K562 (cell line): ENCODE results near the gene MPC1. TPM values are rescaled to one million over a fixed set of nuclear protein-coding genes. Genes with fewer than 3 reads are reported as not detected.

Experiments used
- ATAC-seq: fragments of 200-7000 bp; cut with Tn5 transposase; 3 replicates; pipeline ENCODE4 v1.9.1; 2020; ENCODE audit warnings: moderate library complexity
- BruUV-seq: library from RNA; stranded (reverse); fragments of 400-500 nt; replicated peaks from 2 replicates; lab custom pipeline; 2021; lab: Mats Ljungman, UMichigan
- CTCF ChIA-PET: fragments of 300-600 bp; formaldehyde crosslinking; extraction: SDS; loops from one replicate; lab custom pipeline; 2021; ENCODE audit warnings: low intra/inter-chr PET ratio; lab: Yijun Ruan, JAX
- POLR2A ChIA-PET: fragments of 300-600, 350-650 bp; sonication (Branson Sonifier 250); formaldehyde crosslinking; extraction: SDS; loops from one replicate; lab custom pipeline; 2021; ENCODE audit warnings: antibody characterized with exemption, inconsistent platforms; lab: Yijun Ruan, JAX
- DNase-seq, 4 experiments: peaks; one replicate each; pipeline versions ENCODE4 v3.0.0 to v3.0.0-alpha.2; 2011 to 2018; ENCODE audit warnings: low spot score in 3 of 4, mixed read lengths in 3 of 4; ENCODE audit errors: extremely low read depth in 1 of 4
- FAIRE-seq: peaks from 2 replicates; lab custom pipeline; 2011; peaks lifted over from hg19 to GRCh38; lab: Jason Lieb, UNC
- H2AFZ ChIP-seq: 2 replicates; pipeline ENCODE4 v1.6.0; 2011; ENCODE audit warnings: low read depth, low read length, control low read depth, inconsistent platforms
- H3K27ac ChIP-seq: fragments of 200-600 bp; 3 replicates; pipeline ENCODE4 v1.8.0; 2011; ENCODE audit warnings: low read depth, mild to moderate bottlenecking, control low read depth, inconsistent platforms, low read length, moderate library complexity, mixed read lengths; ENCODE audit errors: extremely low read depth
- H3K27me3 ChIP-seq, 2 experiments: fragments of 300-600 bp in 1 of 2; 2 replicates in 1 of 2; 3 replicates in 1 of 2; pipeline versions ENCODE4 v1.6.0 to v1.8.0; 2011; ENCODE audit warnings: inconsistent platforms in 2 of 2, low read length in 2 of 2, mild to moderate bottlenecking in 1 of 2, mixed read lengths in 1 of 2, moderate library complexity in 1 of 2; ENCODE audit not compliant: control insufficient read depth in 2 of 2, insufficient read depth in 2 of 2
- H3K36me3 ChIP-seq: fragments of 300-600 bp; 3 replicates; pipeline ENCODE4 v1.8.0; 2011; ENCODE audit warnings: mild to moderate bottlenecking, low read length, inconsistent platforms; ENCODE audit not compliant: control insufficient read depth, insufficient read depth
- H3K4me1 ChIP-seq, 2 experiments: fragments of 200-600 bp in 1 of 2; replicated peaks in 1 of 2; 2 replicates in 1 of 2; 3 replicates in 1 of 2; pipeline versions ENCODE4 v1.5.1 to v1.8.0; 2011; ENCODE audit warnings: inconsistent platforms in 2 of 2, low read length in 2 of 2, mild to moderate bottlenecking in 1 of 2, mixed read lengths in 1 of 2, moderate library complexity in 1 of 2; ENCODE audit not compliant: control insufficient read depth in 2 of 2, insufficient read depth in 2 of 2
- H3K4me2 ChIP-seq: 2 replicates; pipeline ENCODE4 v1.6.1; 2011; ENCODE audit warnings: low read length, control low read depth, inconsistent platforms, mixed read lengths; ENCODE audit not compliant: insufficient read depth
- H3K4me3 ChIP-seq: fragments of 200-600 bp; sonication (generic), shearing (Covaris generic); 2 replicates; pipeline ENCODE4 v1.5.1; 2016; ENCODE audit warnings: control low read depth, inconsistent platforms
- H3K79me2 ChIP-seq: fragments of 200-600 bp; 3 replicates; pipeline ENCODE4 v1.8.0; 2011; ENCODE audit warnings: low read length, inconsistent platforms; ENCODE audit not compliant: control insufficient read depth, insufficient read depth
- H3K9ac ChIP-seq, 2 experiments: 2 replicates each; pipeline versions ENCODE4 v1.6.0 to v1.6.1; 2011; ENCODE audit warnings: low read depth in 2 of 2, low read length in 2 of 2, control low read depth in 1 of 2, inconsistent platforms in 1 of 2, mild to moderate bottlenecking in 1 of 2, mixed read lengths in 1 of 2; ENCODE audit not compliant: insufficient read depth in 1 of 2
- H3K9me1 ChIP-seq: one replicate; pipeline ENCODE4 v1.6.0; 2011; ENCODE audit warnings: inconsistent platforms, mild to moderate bottlenecking, low read length, moderate library complexity; ENCODE audit not compliant: control insufficient read depth, insufficient read depth
- H3K9me3 ChIP-seq: replicated peaks from 2 replicates; pipeline ENCODE4 v1.5.1; 2011; ENCODE audit warnings: low read depth, low read length, inconsistent platforms; ENCODE audit not compliant: control insufficient read depth, insufficient read depth
- H4K20me1 ChIP-seq: replicated peaks from 2 replicates; pipeline ENCODE4 v1.6.1; 2011; ENCODE audit warnings: low read length, inconsistent platforms, mixed read lengths; ENCODE audit not compliant: control insufficient read depth, insufficient read depth
- ARID1B ChIP-seq: fragments of 450-650 bp; IDR thresholded peaks from 2 replicates; pipeline ENCODE4 v1.6.1; 2016; ENCODE audit warnings: antibody characterized with exemption, mild to moderate bottlenecking, inconsistent platforms
- DIDO1 ChIP-seq: fragments of 450-650 bp; IDR thresholded peaks from 2 replicates; pipeline ENCODE4 v1.6.1; 2016; ENCODE audit warnings: low read depth, missing biosample characterization, missing genetic modification characterization
- KDM1A ChIP-seq, 2 experiments: fragments of 450-650 bp; IDR thresholded peaks; 2 replicates each; pipeline ENCODE4 v1.6.1; 2016; ENCODE audit warnings: mild to moderate bottlenecking in 2 of 2
- MED1 ChIP-seq: sonication (generic); formaldehyde crosslinking; IDR thresholded peaks from 2 replicates; pipeline ENCODE4 v1.8.1; 2023; ENCODE audit warnings: missing genetic modification reagents, borderline replicate concordance
- MEIS2 ChIP-seq: fragments of 450-650 bp; IDR thresholded peaks from 2 replicates; pipeline ENCODE4 v1.6.1; 2014; ENCODE audit warnings: mild to moderate bottlenecking; ENCODE audit not compliant: partially characterized antibody
- NUFIP1 ChIP-seq: fragments of 450-650 bp; IDR thresholded peaks from 2 replicates; pipeline ENCODE4 v1.6.1; 2018; ENCODE audit not compliant: partially characterized antibody
- POLR2G ChIP-seq: fragments of 200-400 bp; formaldehyde crosslinking; IDR thresholded peaks from 2 replicates; pipeline ENCODE4 v1.6.1; 2017; ENCODE audit warnings: low read depth, mild to moderate bottlenecking, antibody characterized with exemption, low read length, moderate library complexity
- RBM22 ChIP-seq: fragments of 200-400 bp; formaldehyde crosslinking; IDR thresholded peaks from 2 replicates; pipeline ENCODE4 v1.6.1; 2018; ENCODE audit warnings: low read length, low read depth; ENCODE audit not compliant: poor library complexity, severe bottlenecking
- ZNF57 ChIP-seq: fragments of 450-650 bp; formaldehyde crosslinking; IDR thresholded peaks from 2 replicates; pipeline ENCODE4 v1.4.0; 2020; ENCODE audit warnings: mild to moderate bottlenecking, moderate library complexity
- WGBS: fragments of 100-300 bp; shearing (Covaris generic); methylation state at CpG from one replicate; pipeline ENCODE4 v1.1.6; 2016; ENCODE audit warnings: low coverage, mixed read lengths; ENCODE audit not compliant: insufficient coverage; ENCODE audit errors: missing lambda C conversion rate; 5-methylcytosine and 5-hydroxymethylcytosine counted together
- in situ Hi-C: fragments of 300-500 bp; cut with MboI; formaldehyde crosslinking; loops from 4 replicates; pipeline ENCODE4 v1.15.0; 2018; ENCODE audit warnings: inconsistent platforms, mixed read lengths
- intact Hi-C: fragments of 100-400 bp; cut with micrococcal nuclease; formaldehyde crosslinking; loops from 2 replicates; pipeline ENCODE4 v1.14.2; 2022
- polyA plus RNA-seq, 8 experiments: library from polyadenylated mRNA; depleted of rRNA in 4 of 8; stranded (reverse) in 5 of 8; unstranded in 3 of 8; fragments of >200 nt; fragmentation: Nextera tagmentation in 2 of 8; fragmentation: Illumina TruSeq in 1 of 8; extraction: Ambion mirVana in 2 of 8; extraction: Trizol in 1 of 8; gene quantifications; 2 replicates each; pipeline versions ENCODE4 v1.2.1 to v1.2.3, GENCODE V29; 2011 to 2014; ENCODE audit warnings: inconsistent platforms in 1 of 8, missing spikeins in 1 of 8
- total RNA-seq, 7 experiments: library from RNA; depleted of rRNA in 6 of 7; stranded (reverse); fragments of >200 nt in 6 of 7; fragmentation: Illumina TruSeq in 2 of 7; extraction: Trizol in 2 of 7; gene quantifications; 2 replicates each; pipeline versions ENCODE4 v1.2.1 to v1.2.3, GENCODE V29; 2011 to 2021; ENCODE audit warnings: low replicate concordance in 1 of 7

The MPC1 gene
- total and polyA plus RNA-seq, 9 of the 15 experiments (the other 6 are each of a cell fraction or from before 2014, with no cell fraction given), result 78.6 to 185 (median 138) TPM

- POLR2A ChIA-PET, result interaction anchor here (0.5 to 2.1 kb wide), 6 partner anchors 8 to 150 kb away, joined by 3 to 4 read pairs (median 3); no protein-coding TSS in a partner anchor
Observed at GRCh38 chr6:166318227-166318626, 64.5 kb downstream of the MPC1 start.

DNA sequence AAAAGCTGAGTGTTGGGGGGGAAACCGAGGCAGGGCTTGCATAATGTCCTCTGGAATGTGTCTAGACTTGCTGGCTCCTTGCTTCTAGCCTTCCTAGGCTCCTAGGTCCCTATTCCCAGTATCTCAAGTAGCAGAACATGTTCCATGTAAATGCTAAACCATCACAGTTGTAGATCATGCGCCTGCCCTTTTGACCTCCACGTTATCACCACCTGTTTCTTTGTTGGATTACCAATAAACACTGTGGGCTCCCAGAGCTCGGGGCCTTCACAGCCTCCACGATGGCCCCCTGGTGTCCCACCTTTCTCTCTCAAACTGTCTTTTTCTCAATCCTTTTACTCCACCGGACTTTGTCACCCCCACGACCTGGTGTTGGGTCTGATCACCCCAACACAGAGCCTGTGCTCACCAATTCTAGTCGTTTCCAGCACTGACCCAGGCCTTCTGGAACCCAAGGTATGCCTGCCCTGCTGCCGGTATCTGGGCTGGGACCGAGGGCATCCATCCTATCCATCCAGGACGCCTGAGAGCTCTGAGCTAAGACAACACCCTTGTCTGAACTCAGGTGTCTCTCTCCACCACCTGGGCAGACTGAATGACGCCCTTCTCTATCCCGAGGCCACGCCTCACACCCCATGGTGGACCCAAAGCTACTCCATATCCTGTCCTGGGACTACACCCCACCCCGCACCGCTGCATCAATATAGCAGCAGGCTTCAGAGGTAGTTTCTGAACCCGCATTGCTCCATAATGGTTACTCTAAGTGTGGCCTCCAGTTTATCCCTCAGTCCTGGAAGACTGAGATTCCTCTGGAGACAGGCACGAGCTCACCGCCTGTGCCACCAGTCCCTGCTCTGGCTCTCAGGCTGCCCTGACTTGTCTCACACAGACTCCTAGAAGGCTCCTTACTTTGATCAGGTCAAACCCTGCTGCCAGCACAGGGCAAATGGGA, 65.2 kb downstream of the MPC1 start:
- Histone ChIP-seq H3K9me3 (no peaks in the 10 kb centered on the region), H2AFZ (no peak overlapping the region), H3K9me1 (no peaks in the 10 kb centered on the region), H3K36me3 (peaks cover 22% of the 10 kb centered on the region; the same call in 1 of the 3 replicates), H3K4me3 (no peak overlapping the region), H3K27ac (no peak overlapping the region), H3K79me2 (no peaks in the 10 kb centered on the region)
- ChIA-PET POLR2A (interaction anchor here (0.6 to 2.1 kb wide), 7 partner anchors 8 to 151 kb away, joined by 3 to 4 read pairs (median 3); no protein-coding TSS in a partner anchor), CTCF (no interaction called here)
- WGBS, result 54% methylated on average over 19 of the region's 19 CpGs
- no TSS peak for BruUV-seq
- in situ Hi-C loops, result no loop called here
- DNase-seq, result no peak
- TF ChIP-seq MEIS2 (no peak), KDM1A (IDR thresholded peaks at IDR 0.05) (no peak), DIDO1 (tag) (no peak), ZNF57 (CRISPR knock-in tag) (no peak), MED1 (no peak)
- TF ChIP-seq, all 486 proteins: peak for 0
- H3K27me3 ChIP-seq, result no peaks in the 10 kb centered on the region
- ATAC-seq (no peak; the same call in 2 of the 3 replicates), FAIRE-seq (no peak)
- peak overlapping the region in 1 of 2 experiments; percentile 27; a peak in 1 of 4 replicates for H3K9ac ChIP-seq
- peaks cover 13% of the 10 kb centered on the region in 2 experiments for H3K4me1 ChIP-seq
- intact Hi-C loops, result no loop called here
- H3K4me2 ChIP-seq, result no peak overlapping the region
- H4K20me1 ChIP-seq, result no peaks in the 10 kb centered on the region

More at GRCh38 chr6:166318227-166318626, 64.5 kb downstream of the MPC1 start:
- intact Hi-C loops, result no loop called here
- no peaks in the 10 kb centered on the region for H3K9me3 ChIP-seq
- no TSS peak for BruUV-seq
- TF ChIP-seq NUFIP1 (no peak), ARID1B (no peak), POLR2G (peak; percentile 49; the same call in 1 of the 2 replicates), RBM22 (peak; percentile 42)
- in situ Hi-C loops, result no loop called here
- H3K4me1 ChIP-seq, result peaks cover 13% of the 10 kb centered on the region in 2 experiments
- no peaks in the 10 kb centered on the region for H4K20me1 ChIP-seq
- no peak overlapping the region for H3K4me2 ChIP-seq
- CTCF ChIA-PET, result no interaction called here
- H2AFZ ChIP-seq, result no peak overlapping the region
- no peaks in the 10 kb centered on the region for H3K79me2 ChIP-seq
- no peaks in the 10 kb centered on the region for H3K27me3 ChIP-seq
- no peak overlapping the region for H3K27ac ChIP-seq
- H3K4me3 ChIP-seq, result no peak overlapping the region
- 71% methylated on average over 14 of the region's 14 CpGs for WGBS
- H3K9me1 ChIP-seq, result no peaks in the 10 kb centered on the region
- no peak for DNase-seq
- FAIRE-seq, result no peak
- H3K9ac ChIP-seq, result no peak overlapping the region
- peaks cover 28% of the 10 kb centered on the region for H3K36me3 ChIP-seq
- peak; percentile 28 for ATAC-seq
